ENCODE measurements around the gene SLC4A7. TPM values are rescaled to one million over a fixed set of nuclear protein-coding genes. Genes with fewer than 3 reads are reported as not detected.
A peak's percentile ranks its signal among the peaks of the same experiment; 100 is the strongest.
"Not testable (repeated sequence)": the region's sequence is repeated elsewhere in the genome, so short reads cannot be mapped to it uniquely, and the experiment has no call there.

The SLC4A7 gene
- polyA plus RNA-seq, 6 donors from 2014 or later: 3.8 to 21.0 (median 12.2) TPM

GRCh38 chr3:27442995-27443394 is 41.2 kb downstream of the SLC4A7 start:
- not testable (repeated sequence) for H3K27me3 Mint-ChIP-seq; H3K4me1 Mint-ChIP-seq; DNase-seq; ATAC-seq (ENCODE audit: low read depth in 2 of 2); H3K27ac Mint-ChIP-seq; H3K4me3 Mint-ChIP-seq
- Mint-ChIP-seq H3K36me3 (peaks cover 45 to 52% of the 10 kb centered on the region in 2 donors), H3K9me3 (peaks cover 4 to 22% (median 18%) of the 10 kb centered on the region in 7 donors)

GRCh38 chr3:27438352-27438751 is 45.8 kb downstream of the SLC4A7 start:
- peaks cover 4 to 24% (median 18%) of the 10 kb centered on the region in 7 donors for H3K9me3 Mint-ChIP-seq
- not testable (repeated sequence) for H3K4me3 Mint-ChIP-seq; H3K4me1 Mint-ChIP-seq; H3K27ac Mint-ChIP-seq; H3K27me3 Mint-ChIP-seq; DNase-seq; ATAC-seq (ENCODE audit: low read depth in 2 of 2)
- peaks cover 54% of the 10 kb centered on the region in 2 donors for H3K36me3 Mint-ChIP-seq

- no peaks in the 10 kb centered on the region for H3K27me3 Mint-ChIP-seq
- no peaks in the 10 kb centered on the region for H3K9me3 Mint-ChIP-seq
- no peak overlapping the region for H3K27ac Mint-ChIP-seq
- H3K4me1 Mint-ChIP-seq: no peaks in the 10 kb centered on the region
- no peak overlapping the region for H3K4me3 Mint-ChIP-seq
- DNase-seq: no peak
- H3K36me3 Mint-ChIP-seq: peaks cover 30 to 40% of the 10 kb centered on the region in 2 donors
- ATAC-seq (ENCODE audit: low read depth in 2 of 2): no peak
Measured at GRCh38 chr3:27431116-27431515, 53.1 kb downstream of the SLC4A7 start.

- Mint-ChIP-seq H3K27me3 (no peaks in the 10 kb centered on the region), H3K27ac (no peak overlapping the region), H3K36me3 (peaks cover 27 to 28% of the 10 kb centered on the region in 2 donors), H3K4me1 (no peaks in the 10 kb centered on the region), H3K4me3 (no peak overlapping the region), H3K9me3 (no peaks in the 10 kb centered on the region)
- ATAC-seq (ENCODE audit: low read depth in 2 of 2): no peak
- no peak for DNase-seq
Measured at GRCh38 chr3:27429909-27430308, 54.3 kb downstream of the SLC4A7 start.

GRCh38 chr3:27428446-27428845 is 55.7 kb downstream of the SLC4A7 start:
- Mint-ChIP-seq H3K27ac (no peak overlapping the region), H3K27me3 (no peaks in the 10 kb centered on the region), H3K36me3 (peaks cover 19 to 23% of the 10 kb centered on the region in 2 donors), H3K4me1 (no peaks in the 10 kb centered on the region), H3K9me3 (no peaks in the 10 kb centered on the region), H3K4me3 (no peak overlapping the region)
- DNase-seq (no peak), ATAC-seq (ENCODE audit: low read depth in 2 of 2) (no peak)

- Mint-ChIP-seq H3K27me3 (no peaks in the 10 kb centered on the region), H3K27ac (no peak overlapping the region), H3K4me3 (no peak overlapping the region), H3K36me3 (peaks cover 8 to 22% of the 10 kb centered on the region in 2 donors), H3K4me1 (no peaks in the 10 kb centered on the region), H3K9me3 (no peaks in the 10 kb centered on the region)
- DNase-seq: no peak
- no peak for ATAC-seq (ENCODE audit: low read depth in 2 of 2)
Measured at GRCh38 chr3:27426926-27427325, 57.3 kb downstream of the SLC4A7 start.

- Mint-ChIP-seq H3K27ac (peak overlapping the region in 1 of 6 donors; percentile 40), H3K4me3 (no peak overlapping the region), H3K9me3 (no peaks in the 10 kb centered on the region), H3K4me1 (no peaks in the 10 kb centered on the region), H3K27me3 (no peaks in the 10 kb centered on the region), H3K36me3 (peaks cover 2 to 15% of the 10 kb centered on the region in 2 donors)
- DNase-seq: no peak
- ATAC-seq (ENCODE audit: low read depth in 2 of 2): no peak
Measured at GRCh38 chr3:27425896-27426565, 58.2 kb downstream of the SLC4A7 start.

- H3K9me3 Mint-ChIP-seq; H3K27ac Mint-ChIP-seq; H3K27me3 Mint-ChIP-seq; ATAC-seq (ENCODE audit: low read depth in 2 of 2); H3K4me3 Mint-ChIP-seq; H3K4me1 Mint-ChIP-seq; DNase-seq: not testable (repeated sequence)
- H3K36me3 Mint-ChIP-seq: peaks cover 8 to 23% of the 10 kb centered on the region in 2 donors
Measured at GRCh38 chr3:27424812-27425521, 59.2 kb downstream of the SLC4A7 start.

GRCh38 chr3:27423463-27423862 is 60.7 kb downstream of the SLC4A7 start:
- Mint-ChIP-seq H3K4me1 (peaks cover 0 to 4% (median 0%) of the 10 kb centered on the region in 3 donors), H3K27ac (no peak overlapping the region), H3K36me3 (peaks cover 16 to 28% of the 10 kb centered on the region in 2 donors)

GRCh38 chr3:27422617-27423016 is 61.6 kb downstream of the SLC4A7 start:
- DNase-seq (no peak), ATAC-seq (ENCODE audit: low read depth in 2 of 2) (no peak)
- peaks cover 23 to 33% of the 10 kb centered on the region in 2 donors for H3K36me3 Mint-ChIP-seq
- no peak overlapping the region for H3K27ac Mint-ChIP-seq
- H3K9me3 Mint-ChIP-seq: no peaks in the 10 kb centered on the region
- no peaks in the 10 kb centered on the region for H3K27me3 Mint-ChIP-seq
- no peak overlapping the region for H3K4me3 Mint-ChIP-seq
- peaks cover 0 to 4% (median 0%) of the 10 kb centered on the region in 3 donors for H3K4me1 Mint-ChIP-seq

More at GRCh38 chr3:27423463-27423862, 60.7 kb downstream of the SLC4A7 start:
- ATAC-seq (ENCODE audit: low read depth in 2 of 2) (no peak), DNase-seq (no peak)
- H3K4me3 Mint-ChIP-seq: no peak overlapping the region
- no peaks in the 10 kb centered on the region for H3K27me3 Mint-ChIP-seq
- H3K9me3 Mint-ChIP-seq: no peaks in the 10 kb centered on the region

- Mint-ChIP-seq H3K4me3 (no peak overlapping the region), H3K36me3 (peaks cover 23 to 32% of the 10 kb centered on the region in 2 donors), H3K27ac (no peak overlapping the region), H3K4me1 (no peaks in the 10 kb centered on the region), H3K27me3 (no peaks in the 10 kb centered on the region), H3K9me3 (no peaks in the 10 kb centered on the region)
- ATAC-seq (ENCODE audit: low read depth in 2 of 2): no peak
- DNase-seq: no peak
Measured at GRCh38 chr3:27415202-27415601, 69.0 kb downstream of the SLC4A7 start.

- Mint-ChIP-seq H3K9me3 (no peaks in the 10 kb centered on the region), H3K27me3 (no peaks in the 10 kb centered on the region), H3K4me3 (no peak overlapping the region)
Measured at GRCh38 chr3:27392950-27393679, 91.1 kb downstream of the SLC4A7 start.

GRCh38 chr3:27392414-27392813 is 91.8 kb downstream of the SLC4A7 start:
- DNase-seq; H3K4me3 Mint-ChIP-seq; H3K9me3 Mint-ChIP-seq; ATAC-seq (ENCODE audit: low read depth in 2 of 2); H3K27ac Mint-ChIP-seq; H3K27me3 Mint-ChIP-seq; H3K4me1 Mint-ChIP-seq: not testable (repeated sequence)
- peaks cover 15 to 31% of the 10 kb centered on the region in 2 donors for H3K36me3 Mint-ChIP-seq

More at GRCh38 chr3:27392950-27393679, 91.1 kb downstream of the SLC4A7 start:
- Mint-ChIP-seq H3K27ac (peak overlapping the region in 2 of 6 donors; percentile 2 to 56), H3K36me3 (peaks cover 15 to 34% of the 10 kb centered on the region in 2 donors), H3K4me1 (no peaks in the 10 kb centered on the region)
- ATAC-seq (ENCODE audit: low read depth in 2 of 2) (no peak), DNase-seq (no peak)
